SU-DHL-6 (cell line): ENCODE results near the gene RYR2.

Experiments used
- CTCF ChIP-seq: fragments of 200-600 bp; sonication (generic); IDR thresholded peaks from one replicate; pipeline ENCODE4 v1.5.1; 2017; ENCODE audit warnings: antibody characterized with exemption, mild to moderate bottlenecking, low read length, moderate library complexity; ENCODE audit not compliant: insufficient read depth, poor library complexity, severe bottlenecking
- EZH2phosphoT487 ChIP-seq: fragments of 200-600 bp; sonication (generic), shearing (Covaris generic); conservative IDR thresholded peaks from 2 replicates; pipeline ENCODE4 v1.6.1; 2018; ENCODE audit warnings: mild to moderate bottlenecking, antibody characterized with exemption, low read length, moderate library complexity, mixed read lengths

GRCh38 chr1:237004116-237004515, 37.9 kb upstream of the RYR2 start, which contains the start of gene MT1HL1:
- TF ChIP-seq CTCF (no peak), EZH2phosphoT487 (no peak)
